Measurements from ENCODE around the gene APMAP.
A peak's percentile ranks its signal among the peaks of the same experiment; 100 is the strongest.

APMAP gene

GRCh38 chr20:24963672-24964505 is 28.7 kb downstream of the APMAP start:
- DNase-seq, result no peak

- no peak for DNase-seq
These were observed 30.0 kb downstream of the APMAP start for GRCh38 chr20:24962510-24962909.

- no peak for DNase-seq
These were observed 30.4 kb downstream of the APMAP start for GRCh38 chr20:24962182-24962492.

GRCh38 chr20:24961384-24962181 is 31.0 kb downstream of the APMAP start:
- DNase-seq, result no peak

- peak; percentile 66 for DNase-seq
These were observed 31.7 kb downstream of the APMAP start for GRCh38 chr20:24960861-24961260.

GRCh38 chr20:24960302-24960801 is 32.2 kb downstream of the APMAP start:
- no peak for DNase-seq

GRCh38 chr20:24959591-24960301 is 32.8 kb downstream of the APMAP start:
- DNase-seq, result no peak

GRCh38 chr20:24958506-24959385 is 33.8 kb downstream of the APMAP start:
- no peak for DNase-seq

GRCh38 chr20:24957326-24958016 is 35.1 kb downstream of the APMAP start:
- DNase-seq, result no peak

GRCh38 chr20:24956001-24956841 is 36.3 kb downstream of the APMAP start:
- DNase-seq, result no peak

GRCh38 chr20:24955045-24955444 is 37.5 kb downstream of the APMAP start:
- DNase-seq, result no peak

- DNase-seq, result no peak
These were observed 38.0 kb downstream of the APMAP start for GRCh38 chr20:24954566-24954965.

GRCh38 chr20:24954151-24954550 is 38.4 kb downstream of the APMAP start:
- DNase-seq, result no peak

GRCh38 chr20:24953621-24954133 is 38.9 kb downstream of the APMAP start:
- DNase-seq, result peak; percentile 50

GRCh38 chr20:24953209-24953575 is 39.4 kb downstream of the APMAP start:
- DNase-seq, result no peak

- DNase-seq, result no peak
These were observed 40.0 kb downstream of the APMAP start for GRCh38 chr20:24952376-24953208.

GRCh38 chr20:24951536-24952083 is 40.9 kb downstream of the APMAP start:
- no peak for DNase-seq

- DNase-seq, result no peak
These were observed 41.6 kb downstream of the APMAP start for GRCh38 chr20:24950836-24951525.

All from CD4-positive, alpha-beta T cell treated with Interleukin-12 subunit alpha and Interleukin-12 subunit beta, for 1 hour (primary cell).